Muscle layer of duodenum (tissue), 2 donors: ENCODE measurements around the gene PLCB4.
"Not testable (repeated sequence)": the region's sequence is repeated elsewhere in the genome, so short reads cannot be mapped to it uniquely, and the experiment has no call there.

ENCODE experiments used
- H3K27ac ChIP-seq: one replicate; pipeline ENCODE4 v1.7.0; 2013; ENCODE audit warnings: mild to moderate bottlenecking, low read length
- H3K27me3 ChIP-seq: one replicate; pipeline ENCODE4 v1.7.0; 2013; ENCODE audit warnings: low read depth, mild to moderate bottlenecking, control low read depth, low read length
- H3K36me3 ChIP-seq, 2 donors: one replicate each; pipeline ENCODE4 v1.7.0; 2013; ENCODE audit warnings: low read length in 2 of 2, control low read depth in 1 of 2, mild to moderate bottlenecking in 1 of 2; ENCODE audit not compliant: insufficient read depth in 2 of 2, control insufficient read depth in 1 of 2
- H3K4me1 ChIP-seq, 2 donors: one replicate each; pipeline ENCODE4 v1.7.0; 2013; ENCODE audit warnings: low read length in 2 of 2, mild to moderate bottlenecking in 2 of 2, control low read depth in 1 of 2, moderate library complexity in 1 of 2; ENCODE audit not compliant: insufficient read depth in 2 of 2, control insufficient read depth in 1 of 2
- H3K4me3 ChIP-seq, 2 donors: one replicate each; pipeline ENCODE4 v1.7.0; 2013; ENCODE audit warnings: low read length in 2 of 2, low read depth in 1 of 2, mild to moderate bottlenecking in 1 of 2
- H3K9me3 ChIP-seq, 2 donors: one replicate each; pipeline ENCODE4 v1.7.0; 2013; ENCODE audit warnings: low read length in 2 of 2, control low read depth in 1 of 2, mild to moderate bottlenecking in 1 of 2; ENCODE audit not compliant: control insufficient read depth in 1 of 2
- donor health status: healthy.

The PLCB4 gene

GRCh38 chr20:9143926-9144325, 75.0 kb downstream of the PLCB4 start:
- Histone ChIP-seq H3K36me3 (no peaks in the 10 kb centered on the region), H3K27ac (no peak overlapping the region), H3K9me3 (peaks cover 0 to 6% of the 10 kb centered on the region in 2 donors), H3K4me1 (peaks cover 0 to 18% of the 10 kb centered on the region in 2 donors), H3K27me3 (no peaks in the 10 kb centered on the region), H3K4me3 (no peak overlapping the region)

DNA sequence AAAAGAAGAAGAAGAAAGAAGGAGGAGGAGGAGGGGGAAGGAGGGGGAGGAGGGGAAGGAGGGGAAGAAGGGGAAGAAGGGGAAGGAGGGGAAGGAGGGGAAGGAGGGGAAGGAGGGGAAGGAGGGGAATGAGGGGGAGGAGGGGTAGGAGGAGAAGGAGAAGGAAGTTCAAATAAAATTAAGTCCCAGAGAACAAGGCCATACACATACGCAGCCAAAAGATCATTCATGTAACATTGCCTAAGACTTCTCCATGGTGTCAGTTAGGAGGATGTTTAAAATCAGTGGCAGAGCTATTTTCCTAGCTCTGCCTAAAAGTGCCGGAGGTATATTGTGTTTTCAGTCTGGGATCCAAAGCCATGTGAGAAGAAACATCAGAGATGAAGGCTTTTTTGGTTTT, 75.8 kb downstream of the PLCB4 start:
- Histone ChIP-seq H3K36me3 (no peaks in the 10 kb centered on the region), H3K4me3 (no peak overlapping the region), H3K9me3 (peaks cover 0 to under 1% of the 10 kb centered on the region in 2 donors), H3K27ac (no peak overlapping the region), H3K27me3 (no peaks in the 10 kb centered on the region), H3K4me1 (peaks cover 0 to 18% of the 10 kb centered on the region in 2 donors)

- no peaks in the 10 kb centered on the region for H3K36me3 ChIP-seq
- H3K4me1 ChIP-seq, result peaks cover 0 to 18% of the 10 kb centered on the region in 2 donors
- no peaks in the 10 kb centered on the region for H3K9me3 ChIP-seq
- no peak overlapping the region for H3K27ac ChIP-seq
- H3K4me3 ChIP-seq, result no peak overlapping the region
- H3K27me3 ChIP-seq, result no peaks in the 10 kb centered on the region
These were observed 76.3 kb downstream of the PLCB4 start for GRCh38 chr20:9145142-9145541.

GRCh38 chr20:9146649-9147048, 77.8 kb downstream of the PLCB4 start:
- no peaks in the 10 kb centered on the region for H3K36me3 ChIP-seq
- no peak overlapping the region for H3K27ac ChIP-seq
- peaks cover 0 to 18% of the 10 kb centered on the region in 2 donors for H3K4me1 ChIP-seq
- H3K9me3 ChIP-seq, result no peaks in the 10 kb centered on the region
- H3K4me3 ChIP-seq, result no peak overlapping the region
- H3K27me3 ChIP-seq, result no peaks in the 10 kb centered on the region

GRCh38 chr20:9147547-9148024, 78.7 kb downstream of the PLCB4 start:
- Histone ChIP-seq H3K4me1 (peaks cover 0 to 18% of the 10 kb centered on the region in 2 donors), H3K36me3 (no peaks in the 10 kb centered on the region), H3K27ac (no peak overlapping the region), H3K4me3 (no peak overlapping the region), H3K9me3 (no peaks in the 10 kb centered on the region), H3K27me3 (no peaks in the 10 kb centered on the region)

DNA sequence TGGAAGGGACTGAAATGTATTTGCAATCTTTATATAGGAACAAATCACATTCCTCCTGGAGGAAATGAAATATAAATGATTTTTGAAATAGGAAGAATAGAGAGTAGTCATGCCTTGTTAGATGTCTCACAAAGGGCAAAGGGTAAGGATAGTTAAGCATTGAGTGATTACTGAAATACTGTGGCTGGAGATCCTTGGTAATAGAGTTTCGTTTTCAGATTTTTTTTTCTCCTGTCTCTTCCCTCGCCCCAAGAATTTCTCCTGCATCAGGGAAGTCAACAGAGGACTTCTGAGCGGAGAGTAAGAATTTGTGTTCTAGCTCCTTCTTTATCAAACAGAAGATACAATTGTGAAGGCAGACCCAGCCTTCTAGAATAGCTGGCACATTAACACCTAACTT, 79.4 kb downstream of the PLCB4 start:
- H3K36me3 ChIP-seq, result no peaks in the 10 kb centered on the region
- H3K27me3 ChIP-seq, result no peaks in the 10 kb centered on the region
- H3K9me3 ChIP-seq, result no peaks in the 10 kb centered on the region
- H3K4me1 ChIP-seq, result peaks cover 0 to 18% of the 10 kb centered on the region in 2 donors
- no peak overlapping the region for H3K27ac ChIP-seq
- H3K4me3 ChIP-seq, result no peak overlapping the region

- H3K9me3 ChIP-seq, result no peaks in the 10 kb centered on the region
- peaks cover 0 to 11% of the 10 kb centered on the region in 2 donors for H3K4me1 ChIP-seq
- no peaks in the 10 kb centered on the region for H3K36me3 ChIP-seq
- H3K27me3 ChIP-seq, result no peaks in the 10 kb centered on the region
- H3K27ac ChIP-seq, result no peak overlapping the region
- no peak overlapping the region for H3K4me3 ChIP-seq
These were observed 80.2 kb downstream of the PLCB4 start for GRCh38 chr20:9149087-9149486.

GRCh38 chr20:9149796-9150195, 80.9 kb downstream of the PLCB4 start:
- Histone ChIP-seq H3K4me1 (peaks cover 0 to 9% of the 10 kb centered on the region in 2 donors), H3K27ac (no peak overlapping the region), H3K27me3 (no peaks in the 10 kb centered on the region), H3K36me3 (no peaks in the 10 kb centered on the region), H3K4me3 (no peak overlapping the region), H3K9me3 (no peaks in the 10 kb centered on the region)

DNA sequence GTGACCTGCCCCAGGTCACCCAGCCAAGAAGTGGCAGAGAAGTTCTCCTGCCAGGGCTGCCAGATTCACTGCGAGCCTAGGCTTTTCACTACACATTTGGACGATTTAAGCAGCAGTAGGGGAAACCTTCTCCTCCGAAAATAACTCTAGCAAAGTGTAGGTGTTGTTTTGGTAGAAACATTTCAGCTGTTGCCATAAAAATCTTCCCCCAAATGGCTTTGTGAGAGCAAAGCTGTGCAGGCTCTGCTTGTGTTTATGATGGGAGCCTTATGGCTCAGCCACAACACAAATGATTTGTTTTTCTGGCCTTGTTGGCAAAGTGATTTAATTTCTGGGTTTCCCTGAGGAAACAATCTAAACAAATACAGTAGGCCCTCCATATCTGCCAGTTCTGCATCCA, 81.8 kb downstream of the PLCB4 start:
- no peaks in the 10 kb centered on the region for H3K36me3 ChIP-seq
- H3K9me3 ChIP-seq, result no peaks in the 10 kb centered on the region
- H3K4me1 ChIP-seq, result peaks cover 0 to 6% of the 10 kb centered on the region in 2 donors
- H3K27me3 ChIP-seq, result no peaks in the 10 kb centered on the region
- no peak overlapping the region for H3K4me3 ChIP-seq
- H3K27ac ChIP-seq, result no peak overlapping the region

DNA sequence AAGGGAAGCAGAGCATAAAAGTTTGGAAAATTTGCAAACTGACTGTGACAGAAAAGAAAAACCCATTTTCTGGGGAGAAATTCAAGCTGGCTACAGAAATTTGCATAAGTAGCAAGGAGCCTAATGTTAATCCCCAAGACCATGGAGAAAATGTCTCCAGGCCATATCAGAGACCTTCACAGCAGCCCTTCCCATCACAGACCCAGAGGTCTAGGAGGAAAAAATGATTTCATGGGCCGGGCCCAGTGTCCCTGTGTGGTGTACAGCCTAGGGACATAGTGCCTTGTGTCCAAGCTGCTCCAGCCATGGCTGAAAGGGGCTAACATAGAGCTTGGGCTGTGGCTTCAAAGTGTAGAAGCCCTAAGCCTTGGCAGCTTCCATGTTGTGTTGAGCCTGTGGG, 83.3 kb downstream of the PLCB4 start:
- H3K27me3 ChIP-seq, H3K4me1 ChIP-seq, H3K9me3 ChIP-seq, H3K4me3 ChIP-seq, H3K27ac ChIP-seq, H3K36me3 ChIP-seq: not testable (repeated sequence)

- Histone ChIP-seq H3K4me1 (no peaks in the 10 kb centered on the region), H3K36me3 (no peaks in the 10 kb centered on the region), H3K27me3 (no peaks in the 10 kb centered on the region), H3K9me3 (no peaks in the 10 kb centered on the region), H3K4me3 (no peak overlapping the region), H3K27ac (no peak overlapping the region)
These were observed 85.7 kb downstream of the PLCB4 start for GRCh38 chr20:9154464-9155024.
